K562 (cell line): ENCODE data around the gene PRXL2A. TPM values are rescaled to one million over a fixed set of nuclear protein-coding genes. Genes with fewer than 3 reads are reported as not detected.

ENCODE experiments used
- ATAC-seq: fragments of 200-7000 bp; cut with Tn5 transposase; 3 replicates; pipeline ENCODE4 v1.9.1; 2020; ENCODE audit warnings: moderate library complexity
- BruUV-seq: library from RNA; stranded (reverse); fragments of 400-500 nt; replicated peaks from 2 replicates; lab custom pipeline; 2021; lab: Mats Ljungman, UMichigan
- CTCF ChIA-PET: fragments of 300-600 bp; formaldehyde crosslinking; extraction: SDS; loops from one replicate; lab custom pipeline; 2021; ENCODE audit warnings: low intra/inter-chr PET ratio; lab: Yijun Ruan, JAX
- POLR2A ChIA-PET: fragments of 300-600, 350-650 bp; sonication (Branson Sonifier 250); formaldehyde crosslinking; extraction: SDS; loops from one replicate; lab custom pipeline; 2021; ENCODE audit warnings: antibody characterized with exemption, inconsistent platforms; lab: Yijun Ruan, JAX
- DNase-seq, 4 experiments: peaks; one replicate each; pipeline versions ENCODE4 v3.0.0 to v3.0.0-alpha.2; 2011 to 2018; ENCODE audit warnings: low spot score in 3 of 4, mixed read lengths in 3 of 4; ENCODE audit errors: extremely low read depth in 1 of 4
- FAIRE-seq: peaks from 2 replicates; lab custom pipeline; 2011; peaks lifted over from hg19 to GRCh38; lab: Jason Lieb, UNC
- H2AFZ ChIP-seq: 2 replicates; pipeline ENCODE4 v1.6.0; 2011; ENCODE audit warnings: low read depth, low read length, control low read depth, inconsistent platforms
- H3K27ac ChIP-seq: fragments of 200-600 bp; 3 replicates; pipeline ENCODE4 v1.8.0; 2011; ENCODE audit warnings: low read depth, mild to moderate bottlenecking, control low read depth, inconsistent platforms, low read length, moderate library complexity, mixed read lengths; ENCODE audit errors: extremely low read depth
- H3K27me3 ChIP-seq, 2 experiments: fragments of 300-600 bp in 1 of 2; 2 replicates in 1 of 2; 3 replicates in 1 of 2; pipeline versions ENCODE4 v1.6.0 to v1.8.0; 2011; ENCODE audit warnings: inconsistent platforms in 2 of 2, low read length in 2 of 2, mild to moderate bottlenecking in 1 of 2, mixed read lengths in 1 of 2, moderate library complexity in 1 of 2; ENCODE audit not compliant: control insufficient read depth in 2 of 2, insufficient read depth in 2 of 2
- H3K36me3 ChIP-seq: fragments of 300-600 bp; 3 replicates; pipeline ENCODE4 v1.8.0; 2011; ENCODE audit warnings: mild to moderate bottlenecking, low read length, inconsistent platforms; ENCODE audit not compliant: control insufficient read depth, insufficient read depth
- H3K4me1 ChIP-seq, 2 experiments: fragments of 200-600 bp in 1 of 2; replicated peaks in 1 of 2; 2 replicates in 1 of 2; 3 replicates in 1 of 2; pipeline versions ENCODE4 v1.5.1 to v1.8.0; 2011; ENCODE audit warnings: inconsistent platforms in 2 of 2, low read length in 2 of 2, mild to moderate bottlenecking in 1 of 2, mixed read lengths in 1 of 2, moderate library complexity in 1 of 2; ENCODE audit not compliant: control insufficient read depth in 2 of 2, insufficient read depth in 2 of 2
- H3K4me2 ChIP-seq: 2 replicates; pipeline ENCODE4 v1.6.1; 2011; ENCODE audit warnings: low read length, control low read depth, inconsistent platforms, mixed read lengths; ENCODE audit not compliant: insufficient read depth
- H3K4me3 ChIP-seq: fragments of 200-600 bp; sonication (generic), shearing (Covaris generic); 2 replicates; pipeline ENCODE4 v1.5.1; 2016; ENCODE audit warnings: control low read depth, inconsistent platforms
- H3K79me2 ChIP-seq: fragments of 200-600 bp; 3 replicates; pipeline ENCODE4 v1.8.0; 2011; ENCODE audit warnings: low read length, inconsistent platforms; ENCODE audit not compliant: control insufficient read depth, insufficient read depth
- H3K9ac ChIP-seq, 2 experiments: 2 replicates each; pipeline versions ENCODE4 v1.6.0 to v1.6.1; 2011; ENCODE audit warnings: low read depth in 2 of 2, low read length in 2 of 2, control low read depth in 1 of 2, inconsistent platforms in 1 of 2, mild to moderate bottlenecking in 1 of 2, mixed read lengths in 1 of 2; ENCODE audit not compliant: insufficient read depth in 1 of 2
- H3K9me1 ChIP-seq: one replicate; pipeline ENCODE4 v1.6.0; 2011; ENCODE audit warnings: inconsistent platforms, mild to moderate bottlenecking, low read length, moderate library complexity; ENCODE audit not compliant: control insufficient read depth, insufficient read depth
- H3K9me3 ChIP-seq: replicated peaks from 2 replicates; pipeline ENCODE4 v1.5.1; 2011; ENCODE audit warnings: low read depth, low read length, inconsistent platforms; ENCODE audit not compliant: control insufficient read depth, insufficient read depth
- H4K20me1 ChIP-seq: replicated peaks from 2 replicates; pipeline ENCODE4 v1.6.1; 2011; ENCODE audit warnings: low read length, inconsistent platforms, mixed read lengths; ENCODE audit not compliant: control insufficient read depth, insufficient read depth
- BHLHE40 ChIP-seq: IDR thresholded peaks from 2 replicates; pipeline ENCODE4 v1.6.1; 2011; ENCODE audit warnings: low read length, improper control_type of control experiment
- ETS2 ChIP-seq: IDR thresholded peaks from 2 replicates; pipeline ENCODE4 v1.6.1; 2016; ENCODE audit warnings: borderline replicate concordance, missing genetic modification characterization, mild to moderate bottlenecking, moderate library complexity, missing compliant biosample characterization; ENCODE audit not compliant: poor library complexity, severe bottlenecking
- FOXP4 ChIP-seq: sonication (generic); formaldehyde crosslinking; IDR thresholded peaks from 2 replicates; pipeline ENCODE4 v1.8.0; 2022; ENCODE audit warnings: mild to moderate bottlenecking, missing genetic modification reagents, borderline replicate concordance
- MTF1 ChIP-seq: fragments of 250-450 bp; sonication (Bioruptor Pico); IDR thresholded peaks from 2 replicates; pipeline ENCODE4 v1.9.0; 2021; ENCODE audit warnings: moderate library complexity, mild to moderate bottlenecking, inconsistent platforms, borderline replicate concordance
- NFE2L1 ChIP-seq: fragments of 450-650 bp; IDR thresholded peaks from 2 replicates; pipeline ENCODE4 v1.6.1; 2016; ENCODE audit warnings: missing genetic modification characterization, low read depth, mild to moderate bottlenecking, missing compliant biosample characterization, moderate library complexity, borderline replicate concordance
- NRF1 ChIP-seq, 2 experiments: fragments of 450-650 bp; IDR thresholded peaks in 1 of 2; conservative IDR thresholded peaks in 1 of 2; 2 replicates each; pipeline ENCODE4 v1.6.1; 2014; ENCODE audit warnings: mild to moderate bottlenecking in 2 of 2
- POLR3G ChIP-seq: IDR thresholded peaks from 2 replicates; pipeline ENCODE4 v1.6.1; 2011; ENCODE audit not compliant: insufficient read length, insufficient replicate concordance; ENCODE audit errors: extremely low read depth
- RFX5 ChIP-seq: IDR thresholded peaks from 2 replicates; pipeline ENCODE4 v1.6.1; 2011; ENCODE audit warnings: low read depth, mild to moderate bottlenecking, improper control_type of control experiment, low read length
- SMAD2 ChIP-seq: fragments of 150-350 bp; IDR thresholded peaks from 2 replicates; pipeline ENCODE4 v1.6.1; 2014; ENCODE audit warnings: low read depth, mild to moderate bottlenecking, low read length
- SMARCA5 ChIP-seq: fragments of 450-650 bp; IDR thresholded peaks from 2 replicates; pipeline ENCODE4 v1.6.1; 2016
- TCFL5 ChIP-seq: fragments of 250-450 bp; sonication (Bioruptor Pico); conservative IDR thresholded peaks from 2 replicates; pipeline ENCODE4 v1.6.1; 2021; ENCODE audit warnings: mild to moderate bottlenecking, moderate library complexity, matching md5 sums
- TRIM28 ChIP-seq: fragments of 450-650 bp; IDR thresholded peaks from 2 replicates; pipeline ENCODE4 v1.6.1; 2017
- XRCC3 ChIP-seq: fragments of 450-650 bp; IDR thresholded peaks from 2 replicates; pipeline ENCODE4 v1.6.1; 2017; ENCODE audit warnings: mild to moderate bottlenecking, moderate library complexity
- ZNF324 ChIP-seq: fragments of 250-450 bp; sonication (Bioruptor Pico); IDR thresholded peaks from 2 replicates; pipeline ENCODE4 v1.4.0; 2020; ENCODE audit warnings: mild to moderate bottlenecking
- ZNF780A ChIP-seq: fragments of 250-450 bp; sonication (Bioruptor Pico); IDR thresholded peaks from 2 replicates; pipeline ENCODE4 v1.5.0; 2021; ENCODE audit warnings: mild to moderate bottlenecking
- ZNF830 ChIP-seq: fragments of 250-450 bp; sonication (Bioruptor Pico); IDR thresholded peaks from 2 replicates; pipeline ENCODE4 v1.5.0; 2021; ENCODE audit warnings: mild to moderate bottlenecking
- ZZZ3 ChIP-seq: fragments of 450-650 bp; IDR thresholded peaks from 2 replicates; pipeline ENCODE4 v1.6.1; 2016; ENCODE audit warnings: antibody characterized with exemption, mild to moderate bottlenecking, moderate library complexity
- WGBS: fragments of 100-300 bp; shearing (Covaris generic); methylation state at CpG from one replicate; pipeline ENCODE4 v1.1.6; 2016; ENCODE audit warnings: low coverage, mixed read lengths; ENCODE audit not compliant: insufficient coverage; ENCODE audit errors: missing lambda C conversion rate; 5-methylcytosine and 5-hydroxymethylcytosine counted together
- in situ Hi-C: fragments of 300-500 bp; cut with MboI; formaldehyde crosslinking; loops from 4 replicates; pipeline ENCODE4 v1.15.0; 2018; ENCODE audit warnings: inconsistent platforms, mixed read lengths
- intact Hi-C: fragments of 100-400 bp; cut with micrococcal nuclease; formaldehyde crosslinking; loops from 2 replicates; pipeline ENCODE4 v1.14.2; 2022
- polyA plus RNA-seq, 8 experiments: library from polyadenylated mRNA; depleted of rRNA in 4 of 8; stranded (reverse) in 5 of 8; unstranded in 3 of 8; fragments of >200 nt; fragmentation: Nextera tagmentation in 2 of 8; fragmentation: Illumina TruSeq in 1 of 8; extraction: Ambion mirVana in 2 of 8; extraction: Trizol in 1 of 8; gene quantifications; 2 replicates each; pipeline versions ENCODE4 v1.2.1 to v1.2.3, GENCODE V29; 2011 to 2014; ENCODE audit warnings: inconsistent platforms in 1 of 8, missing spikeins in 1 of 8
- total RNA-seq, 7 experiments: library from RNA; depleted of rRNA in 6 of 7; stranded (reverse); fragments of >200 nt in 6 of 7; fragmentation: Illumina TruSeq in 2 of 7; extraction: Trizol in 2 of 7; gene quantifications; 2 replicates each; pipeline versions ENCODE4 v1.2.1 to v1.2.3, GENCODE V29; 2011 to 2021; ENCODE audit warnings: low replicate concordance in 1 of 7
- TF ChIP-seq, protein P1 (sequence below), 2 experiments: fragments of 450-650 bp in 1 of 2; IDR thresholded peaks; 2 replicates each; pipeline ENCODE4 v1.6.1; 2011 to 2017; ENCODE audit warnings: low read depth in 2 of 2, antibody characterized with exemption in 1 of 2, borderline replicate concordance in 1 of 2, low read length in 1 of 2, mild to moderate bottlenecking in 1 of 2, mixed read lengths in 1 of 2; ENCODE audit not compliant: control insufficient read depth in 1 of 2

The PRXL2A gene
- total and polyA plus RNA-seq, 9 of the 15 experiments (the other 6 are each of a cell fraction or from before 2014, with no cell fraction given): 0.14 to 1.2 (median 0.75) TPM

- Histone ChIP-seq H3K27me3 (peaks cover 10 to 31% of the 10 kb centered on the region in 2 experiments), H3K27ac (no peak overlapping the region), H3K9ac (peak overlapping the region in 1 of 2 experiments; percentile 17; a peak in 1 of 4 replicates), H3K36me3 (no peaks in the 10 kb centered on the region), H3K9me3 (no peaks in the 10 kb centered on the region), H4K20me1 (no peaks in the 10 kb centered on the region), H3K4me3 (no peak overlapping the region), H3K4me2 (no peak overlapping the region), H3K4me1 (peaks cover 17 to 26% of the 10 kb centered on the region in 2 experiments), H2AFZ (no peak overlapping the region), H3K9me1 (no peaks in the 10 kb centered on the region), H3K79me2 (no peaks in the 10 kb centered on the region)
- ChIA-PET CTCF (no interaction called here), POLR2A (interaction anchor here (0.6 to 1.2 kb wide), 3 partner anchors 22 to 34 kb away, joined by 3 read pairs; no protein-coding TSS in a partner anchor)
- no peak for TF ChIP-seq FOXP4
- no peak for TF ChIP-seq ZNF780A (CRISPR knock-in tag)
- TF ChIP-seq TRIM28: no peak
- TF ChIP-seq POLR3G: no peak
- TF ChIP-seq ETS2 (tag): no peak
- TF ChIP-seq BHLHE40: no peak
- TF ChIP-seq, protein P1, sequence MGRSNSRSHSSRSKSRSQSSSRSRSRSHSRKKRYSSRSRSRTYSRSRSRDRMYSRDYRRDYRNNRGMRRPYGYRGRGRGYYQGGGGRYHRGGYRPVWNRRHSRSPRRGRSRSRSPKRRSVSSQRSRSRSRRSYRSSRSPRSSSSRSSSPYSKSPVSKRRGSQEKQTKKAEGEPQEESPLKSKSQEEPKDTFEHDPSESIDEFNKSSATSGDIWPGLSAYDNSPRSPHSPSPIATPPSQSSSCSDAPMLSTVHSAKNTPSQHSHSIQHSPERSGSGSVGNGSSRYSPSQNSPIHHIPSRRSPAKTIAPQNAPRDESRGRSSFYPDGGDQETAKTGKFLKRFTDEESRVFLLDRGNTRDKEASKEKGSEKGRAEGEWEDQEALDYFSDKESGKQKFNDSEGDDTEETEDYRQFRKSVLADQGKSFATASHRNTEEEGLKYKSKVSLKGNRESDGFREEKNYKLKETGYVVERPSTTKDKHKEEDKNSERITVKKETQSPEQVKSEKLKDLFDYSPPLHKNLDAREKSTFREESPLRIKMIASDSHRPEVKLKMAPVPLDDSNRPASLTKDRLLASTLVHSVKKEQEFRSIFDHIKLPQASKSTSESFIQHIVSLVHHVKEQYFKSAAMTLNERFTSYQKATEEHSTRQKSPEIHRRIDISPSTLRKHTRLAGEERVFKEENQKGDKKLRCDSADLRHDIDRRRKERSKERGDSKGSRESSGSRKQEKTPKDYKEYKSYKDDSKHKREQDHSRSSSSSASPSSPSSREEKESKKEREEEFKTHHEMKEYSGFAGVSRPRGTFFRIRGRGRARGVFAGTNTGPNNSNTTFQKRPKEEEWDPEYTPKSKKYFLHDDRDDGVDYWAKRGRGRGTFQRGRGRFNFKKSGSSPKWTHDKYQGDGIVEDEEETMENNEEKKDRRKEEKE (IDR thresholded peaks at IDR 0.05; ENCODE audit: borderline replicate concordance in 1 of 2, control insufficient read depth in 1 of 2, low read depth in 2 of 2, low read length in 1 of 2): no peak
- no peak for TF ChIP-seq MTF1 (CRISPR knock-in tag)
- no peak for TF ChIP-seq SMAD2
- no peak for TF ChIP-seq XRCC3
- no peak for TF ChIP-seq ZNF830 (CRISPR knock-in tag)
- no peak for TF ChIP-seq ZNF324 (CRISPR knock-in tag)
- no peak for TF ChIP-seq TCFL5 (CRISPR knock-in tag)
- no peak for TF ChIP-seq ZZZ3
- no peak for TF ChIP-seq NRF1 (conservative IDR thresholded peaks at IDR 0.05 in 1 of 2, IDR thresholded peaks at IDR 0.05 in 1 of 2)
- no peak for TF ChIP-seq RFX5
- no peak for TF ChIP-seq NFE2L1 (tag)
- no peak for TF ChIP-seq SMARCA5
- intact Hi-C loops (no loop called here), in situ Hi-C loops (no loop called here)
- ATAC-seq (no peak), DNase-seq (no peak), FAIRE-seq (no peak)
- 0% methylated on average over 1 of the region's 2 CpGs for WGBS
- no TSS peak for BruUV-seq
Measured at GRCh38 chr10:80410122-80410521, 1.8 kb downstream of the PRXL2A start.
